Activated T-helper 1 cell treated with Interleukin-2 at 50 U/mL for 16 hours (primary cell): ENCODE data around the gene ABCA7.
A peak's percentile ranks its signal among the peaks of the same experiment; 100 is the strongest.

Source experiments
- DNase-seq: peaks from one replicate; pipeline ENCODE4 v3.0.0-alpha.2; 2020; ENCODE audit warnings: low read depth

Gene ABCA7

DNA sequence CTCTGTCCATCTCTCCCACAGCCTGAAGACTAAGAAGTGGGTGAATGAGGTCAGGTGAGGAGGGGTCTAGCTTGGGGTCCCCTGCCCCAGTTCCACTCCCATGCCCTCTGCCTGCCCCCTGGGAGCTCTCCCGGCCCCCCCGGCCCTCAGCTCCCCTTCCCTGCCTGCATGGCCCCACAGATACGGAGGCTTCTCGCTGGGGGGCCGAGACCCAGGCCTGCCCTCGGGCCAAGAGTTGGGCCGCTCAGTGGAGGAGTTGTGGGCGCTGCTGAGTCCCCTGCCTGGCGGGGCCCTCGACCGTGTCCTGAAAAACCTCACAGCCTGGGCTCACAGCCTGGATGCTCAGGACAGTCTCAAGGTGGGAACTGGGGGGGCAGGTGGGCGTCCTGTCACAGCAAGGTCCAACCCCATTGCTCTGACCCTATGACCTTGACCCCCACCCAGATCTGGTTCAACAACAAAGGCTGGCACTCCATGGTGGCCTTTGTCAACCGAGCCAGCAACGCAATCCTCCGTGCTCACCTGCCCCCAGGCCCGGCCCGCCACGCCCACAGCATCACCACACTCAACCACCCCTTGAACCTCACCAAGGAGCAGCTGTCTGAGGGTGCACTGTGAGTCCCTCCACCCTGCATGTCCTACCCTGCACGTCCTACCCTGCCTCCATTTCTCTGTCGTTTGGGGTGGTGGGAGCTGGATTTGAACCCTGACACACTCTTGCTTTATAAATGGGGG lies 16.1 kb downstream of the ABCA7 start:
- no peak for DNase-seq

DNA sequence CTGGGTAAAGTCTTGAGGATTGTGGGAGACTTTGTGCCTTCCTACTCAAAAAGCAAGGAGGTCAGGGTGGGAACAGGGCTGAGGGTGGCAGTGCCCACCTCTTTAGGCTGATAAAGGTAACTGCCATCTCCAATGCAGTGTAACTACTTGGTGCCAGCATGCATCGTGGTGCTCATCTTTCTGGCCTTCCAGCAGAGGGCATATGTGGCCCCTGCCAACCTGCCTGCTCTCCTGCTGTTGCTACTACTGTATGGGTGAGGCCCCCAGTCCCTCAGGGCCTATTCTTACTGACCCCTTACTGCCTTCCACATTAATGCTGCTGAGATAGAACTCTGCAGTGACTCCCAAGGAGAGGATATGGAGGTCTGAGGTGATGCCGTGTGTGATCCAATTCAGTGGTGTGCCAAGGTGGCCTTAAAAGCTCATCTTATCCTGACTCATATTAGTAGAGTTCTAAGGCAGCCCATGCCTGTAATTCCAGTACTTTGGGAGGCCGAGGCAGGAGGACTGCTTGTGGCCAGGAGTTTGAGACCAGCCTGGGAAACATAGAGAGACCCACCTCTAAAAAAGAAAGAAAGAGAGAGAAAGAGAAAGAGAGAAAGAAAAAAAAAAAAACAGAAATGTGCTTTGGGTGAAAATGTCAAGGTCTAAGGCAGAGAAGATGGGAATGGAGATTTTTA lies 17.4 kb downstream of the ABCA7 start:
- no peak for DNase-seq

DNA sequence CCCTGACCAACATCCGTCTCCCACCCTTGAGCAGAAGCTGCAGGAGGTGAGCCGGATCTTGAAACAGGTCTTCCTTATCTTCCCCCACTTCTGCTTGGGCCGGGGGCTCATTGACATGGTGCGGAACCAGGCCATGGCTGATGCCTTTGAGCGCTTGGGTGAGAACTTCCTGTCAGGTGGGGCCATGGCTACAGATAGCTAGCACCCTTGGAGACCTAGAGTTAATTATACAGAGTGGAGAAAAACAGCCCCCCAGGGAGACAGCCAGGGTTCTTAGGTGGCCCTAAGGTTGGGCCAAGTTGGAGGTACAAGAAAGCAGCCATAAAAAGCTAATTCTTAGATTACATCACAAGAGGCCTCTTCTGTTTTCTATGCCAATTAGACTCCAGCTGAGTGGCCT lies 18.2 kb downstream of the ABCA7 start:
- no peak for DNase-seq

DNA sequence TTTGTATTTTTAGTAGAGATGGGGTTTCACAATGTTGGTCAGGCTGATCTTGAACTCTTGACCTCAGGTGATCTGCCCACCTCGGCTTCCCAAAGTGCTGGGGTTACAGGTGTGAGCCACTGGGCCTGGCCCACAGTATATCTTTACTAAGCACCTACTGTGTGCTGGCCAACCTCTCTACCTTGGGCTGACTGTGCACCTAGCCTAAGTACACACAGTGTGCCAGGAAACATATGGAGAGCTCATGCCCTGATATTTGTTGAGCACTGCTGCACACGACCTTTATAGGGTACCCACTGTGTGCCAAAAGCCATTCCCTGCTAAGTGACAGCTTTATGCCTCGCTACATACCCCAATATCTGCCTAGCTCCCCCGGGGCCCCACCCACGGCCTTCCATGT lies 20.8 kb downstream of the ABCA7 start:
- no peak for DNase-seq

DNA sequence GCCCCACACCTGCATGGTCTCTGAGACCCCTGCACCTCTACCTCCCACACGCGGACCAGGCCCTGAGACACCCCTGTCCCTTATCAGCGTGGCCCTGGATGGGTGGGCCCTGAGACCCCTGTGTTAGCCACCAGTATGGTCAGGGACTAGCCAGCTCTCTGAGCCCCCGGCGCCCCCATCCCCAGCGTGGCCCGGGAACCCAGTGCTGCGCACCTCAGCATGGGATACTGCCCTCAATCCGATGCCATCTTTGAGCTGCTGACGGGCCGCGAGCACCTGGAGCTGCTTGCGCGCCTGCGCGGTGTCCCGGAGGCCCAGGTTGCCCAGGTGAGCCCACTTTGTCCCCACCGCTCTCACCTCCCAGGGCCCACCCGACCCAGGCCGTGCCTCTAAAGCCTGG lies 22.1 kb downstream of the ABCA7 start:
- no peak for DNase-seq

DNA sequence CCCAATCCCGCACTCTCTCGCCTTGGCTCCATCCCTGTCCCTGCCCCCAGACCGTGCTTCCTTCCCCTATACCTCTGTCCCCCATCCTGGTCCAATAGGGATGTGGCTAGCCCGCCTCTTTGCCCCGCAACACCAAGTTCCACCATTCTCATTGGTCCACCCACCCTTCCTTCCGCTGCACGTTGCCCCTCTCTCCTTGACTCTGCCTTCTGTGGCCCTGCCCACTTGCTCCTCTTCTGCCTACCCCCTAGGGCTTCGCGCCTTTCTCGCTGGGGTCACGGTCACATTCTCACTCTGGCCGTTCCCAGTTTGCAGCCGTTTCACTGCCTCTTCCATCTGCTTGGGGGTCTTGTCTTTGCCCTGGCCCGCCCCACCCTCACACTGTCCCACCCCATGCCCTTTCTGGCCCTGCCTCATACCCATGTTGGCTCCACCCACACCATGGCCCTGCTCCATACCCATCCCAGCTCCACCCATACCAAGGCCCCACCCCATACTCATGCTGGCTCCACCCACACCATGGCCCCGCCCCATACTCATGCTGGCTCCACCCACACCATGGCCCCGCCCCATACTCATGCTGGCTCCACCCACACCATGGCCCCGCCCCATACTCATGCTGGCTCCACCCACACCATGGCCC lies 22.6 kb downstream of the ABCA7 start:
- DNase-seq: no peak

DNA sequence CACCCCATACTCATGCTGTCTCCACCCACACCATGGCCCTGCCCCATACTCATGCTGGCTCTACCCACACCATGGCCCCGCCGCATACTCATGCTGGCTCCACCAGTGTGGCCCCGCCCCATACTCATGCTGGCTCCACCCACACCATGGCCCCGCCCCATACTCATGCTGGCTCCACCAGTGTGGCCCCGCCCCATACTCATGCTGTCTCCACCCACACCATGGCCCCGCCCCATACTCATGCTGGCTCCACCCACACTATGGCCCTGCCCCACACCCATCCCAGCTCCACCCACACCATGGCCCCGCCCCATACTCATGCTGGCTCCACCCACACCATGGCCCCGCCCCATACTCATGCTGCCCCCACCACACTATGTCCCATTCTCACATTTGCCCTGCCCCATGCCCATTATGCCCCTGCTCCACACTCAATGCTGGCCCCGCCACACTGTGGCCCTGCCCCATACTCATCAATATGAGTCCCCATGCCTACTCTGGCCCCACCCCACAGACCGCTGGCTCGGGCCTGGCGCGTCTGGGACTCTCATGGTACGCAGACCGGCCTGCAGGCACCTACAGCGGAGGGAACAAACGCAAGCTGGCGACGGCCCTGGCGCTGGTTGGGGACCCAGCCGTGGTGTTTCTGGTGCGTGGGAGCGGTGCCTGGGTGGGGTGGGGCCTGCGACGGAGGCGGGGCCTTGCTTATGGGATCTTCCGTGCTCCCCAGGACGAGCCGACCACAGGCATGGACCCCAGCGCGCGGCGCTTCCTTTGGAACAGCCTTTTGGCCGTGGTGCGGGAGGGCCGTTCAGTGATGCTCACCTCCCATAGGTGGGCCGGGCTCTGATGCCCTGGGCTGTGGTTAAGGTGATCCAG lies 23.4 kb downstream of the ABCA7 start:
- DNase-seq: no peak

DNA sequence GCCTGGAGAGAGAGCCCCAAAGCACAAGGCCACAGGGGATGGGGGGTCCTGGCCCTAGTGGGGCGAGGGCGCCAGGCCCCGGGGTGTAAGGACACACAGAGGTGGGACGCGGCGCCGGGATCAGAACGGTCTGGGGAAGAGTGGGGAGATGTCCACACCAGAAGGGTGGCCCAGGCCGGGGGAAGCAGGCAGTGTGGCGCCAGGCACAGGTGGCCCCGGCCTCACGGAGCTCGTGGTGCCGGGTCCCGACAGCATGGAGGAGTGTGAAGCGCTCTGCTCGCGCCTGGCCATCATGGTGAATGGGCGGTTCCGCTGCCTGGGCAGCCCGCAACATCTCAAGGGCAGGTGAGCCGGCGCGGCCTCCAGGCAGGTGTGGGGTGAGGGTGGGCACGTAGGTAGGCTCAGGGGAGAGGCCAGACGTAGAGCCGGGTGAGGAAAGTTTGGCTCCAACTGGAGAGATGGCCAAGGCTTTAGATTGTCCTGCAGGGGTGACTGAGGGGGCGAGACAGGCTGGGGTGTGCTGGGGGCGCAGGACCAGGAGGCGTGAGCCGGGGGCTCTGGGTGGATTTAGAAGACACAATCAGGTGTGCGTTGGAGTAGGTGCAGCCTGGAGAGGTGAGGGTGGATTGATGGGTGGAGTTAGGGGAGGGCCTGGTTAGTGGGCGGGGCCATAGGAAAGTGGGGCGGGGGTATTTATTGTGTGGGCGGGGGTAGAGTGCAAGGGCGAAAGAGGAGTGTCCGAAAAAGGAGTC lies 24.2 kb downstream of the ABCA7 start:
- DNase-seq: no peak

DNA sequence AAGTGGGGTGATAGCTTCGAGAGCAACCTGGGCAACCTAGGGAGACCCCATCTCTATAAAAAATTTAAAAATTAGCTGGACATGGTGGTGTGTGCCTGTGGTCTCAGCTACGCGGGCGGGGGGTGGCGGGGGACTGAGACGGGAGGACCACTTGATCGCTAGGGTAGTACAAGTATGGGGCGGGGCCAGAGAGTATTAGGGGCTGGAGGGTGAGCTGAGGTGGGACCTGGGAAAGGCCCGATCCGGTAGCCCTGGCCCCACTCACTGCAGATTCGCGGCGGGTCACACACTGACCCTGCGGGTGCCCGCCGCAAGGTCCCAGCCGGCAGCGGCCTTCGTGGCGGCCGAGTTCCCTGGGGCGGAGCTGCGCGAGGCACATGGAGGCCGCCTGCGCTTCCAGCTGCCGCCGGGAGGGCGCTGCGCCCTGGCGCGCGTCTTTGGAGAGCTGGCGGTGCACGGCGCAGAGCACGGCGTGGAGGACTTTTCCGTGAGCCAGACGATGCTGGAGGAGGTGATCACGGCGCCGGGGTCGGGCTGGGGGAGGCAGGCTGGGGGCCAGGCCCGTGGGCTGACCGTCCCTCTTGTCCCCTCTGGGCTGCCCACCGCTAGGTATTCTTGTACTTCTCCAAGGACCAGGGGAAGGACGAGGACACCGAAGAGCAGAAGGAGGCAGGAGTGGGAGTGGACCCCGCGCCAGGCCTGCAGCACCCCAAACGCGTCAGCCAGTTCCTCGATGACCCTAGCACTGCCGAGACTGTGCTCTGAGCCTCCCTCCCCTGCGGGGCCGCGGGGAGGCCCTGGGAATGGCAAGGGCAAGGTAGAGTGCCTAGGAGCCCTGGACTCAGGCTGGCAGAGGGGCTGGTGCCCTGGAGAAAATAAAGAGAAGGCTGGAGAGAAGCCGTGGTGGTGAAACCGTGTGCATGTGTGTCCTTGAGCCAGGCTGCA lies 25.0 kb downstream of the ABCA7 start:
- peak; percentile 67 for DNase-seq

DNA sequence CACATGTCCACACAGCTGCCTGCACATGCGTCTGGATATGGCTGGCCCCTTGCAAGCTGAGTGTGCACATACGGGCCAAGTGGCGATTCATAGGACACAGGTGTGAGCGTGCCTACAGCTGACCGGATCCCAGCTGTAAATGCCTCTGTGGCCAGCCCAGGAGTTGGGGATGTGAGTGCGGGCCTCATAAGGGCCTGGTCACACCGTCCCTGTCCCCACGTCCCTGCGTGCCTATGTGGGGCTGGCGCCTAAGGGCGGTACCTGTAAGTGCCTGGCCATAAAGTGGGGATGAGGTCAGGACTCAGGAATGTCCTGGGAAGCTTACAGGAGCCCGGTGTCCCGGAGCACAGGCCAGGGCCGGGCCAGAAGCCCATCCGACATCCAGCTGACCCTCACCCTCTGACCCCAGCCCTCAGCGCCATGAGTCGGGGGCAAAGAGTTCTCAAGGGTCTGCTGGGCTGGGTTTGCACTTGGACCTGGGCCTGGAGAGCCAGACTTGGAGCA lies 25.8 kb downstream of the ABCA7 start:
- no peak for DNase-seq

DNA sequence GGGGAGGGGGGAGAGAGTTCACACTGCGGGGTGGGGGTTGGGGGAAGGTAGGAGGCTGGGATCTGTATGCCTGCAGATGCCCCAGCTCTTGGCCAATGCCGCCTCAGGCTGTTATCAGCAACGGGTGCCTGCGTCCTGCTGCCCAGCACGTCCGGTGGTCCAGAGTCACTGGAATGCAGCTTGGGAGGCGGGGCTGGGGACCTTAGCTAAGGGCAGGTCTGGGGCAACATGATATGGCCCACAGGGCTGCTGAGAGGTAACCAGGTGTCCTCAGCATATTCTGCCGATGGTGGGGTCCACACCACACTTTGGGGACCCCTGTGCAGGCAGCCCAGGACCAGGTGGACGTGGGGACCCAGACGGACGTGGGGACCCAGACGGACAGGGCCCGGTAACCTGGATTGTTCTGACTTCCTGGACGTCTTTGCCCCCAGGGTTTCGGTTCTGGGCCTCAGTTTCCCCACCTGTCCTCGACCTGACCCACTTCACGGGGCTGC lies 26.4 kb downstream of the ABCA7 start:
- no peak for DNase-seq

DNA sequence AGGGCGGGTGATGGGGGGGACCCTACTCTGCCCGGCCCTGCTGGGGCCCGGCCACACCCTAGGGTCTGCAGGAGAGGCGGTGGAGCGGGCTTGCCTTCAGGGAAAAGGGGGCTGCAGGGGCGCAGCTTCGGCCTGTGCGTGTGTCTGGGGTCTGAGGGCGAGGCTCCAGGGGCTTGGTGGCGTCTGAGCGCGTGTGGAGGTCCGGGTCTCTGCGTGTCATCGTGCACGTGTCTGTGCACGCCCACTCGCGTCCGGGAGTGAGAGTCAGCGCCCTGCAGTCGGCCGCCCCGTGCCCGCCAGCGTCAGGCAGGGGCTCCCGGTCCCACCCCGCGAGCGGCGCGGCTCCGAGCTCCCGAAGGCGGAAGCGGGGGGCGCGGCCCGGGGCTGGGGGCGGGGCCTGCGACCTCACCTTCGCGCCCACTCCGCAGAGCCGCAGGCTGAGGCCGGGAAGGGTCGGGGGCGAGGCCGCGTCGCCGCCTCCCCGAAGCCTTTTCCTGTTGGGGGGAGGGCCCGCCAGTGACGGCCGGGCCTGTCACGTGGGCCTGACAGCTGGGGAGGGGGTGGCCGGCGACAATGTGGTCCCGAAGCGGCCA lies 26.9 kb downstream of the ABCA7 start, which contains the start of gene ARHGAP45:
Gene ARHGAP45, plus strand, starts transcription at position 420 of the 593 bp plus-strand sequence. CDS start 239 bp downstream, outside the sequence.
- DNase-seq: peak; percentile 83

DNA sequence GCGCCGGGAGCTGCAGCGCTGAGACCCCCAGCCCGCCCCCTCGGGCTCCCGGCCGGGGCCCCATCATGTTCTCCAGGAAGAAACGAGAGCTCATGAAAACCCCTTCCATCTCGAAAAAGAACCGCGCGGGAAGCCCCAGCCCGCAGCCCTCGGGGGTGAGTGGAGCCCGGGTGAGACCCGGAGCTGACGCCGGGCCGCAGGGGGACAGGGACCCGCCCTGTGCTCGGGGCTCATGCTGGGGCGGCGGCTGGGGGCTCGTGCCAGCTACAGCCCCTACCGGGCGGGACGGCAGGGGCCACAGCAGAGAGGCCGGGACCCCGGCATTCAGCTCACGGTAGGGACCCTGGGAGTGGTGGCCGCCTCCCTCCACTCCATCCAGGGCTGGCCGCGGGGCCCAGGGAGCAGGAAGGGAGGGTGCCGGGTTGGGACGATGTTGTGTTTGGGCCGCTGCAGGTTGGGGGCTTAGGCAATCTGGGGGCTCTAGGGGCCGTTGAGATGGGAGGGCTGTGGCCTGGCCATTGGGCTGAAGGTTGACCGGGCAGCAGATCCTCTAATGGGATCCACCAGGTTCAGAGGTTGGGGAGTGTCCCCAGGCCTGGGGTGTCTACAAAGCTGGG lies 27.5 kb downstream of the ABCA7 start:
- no peak for DNase-seq

DNA sequence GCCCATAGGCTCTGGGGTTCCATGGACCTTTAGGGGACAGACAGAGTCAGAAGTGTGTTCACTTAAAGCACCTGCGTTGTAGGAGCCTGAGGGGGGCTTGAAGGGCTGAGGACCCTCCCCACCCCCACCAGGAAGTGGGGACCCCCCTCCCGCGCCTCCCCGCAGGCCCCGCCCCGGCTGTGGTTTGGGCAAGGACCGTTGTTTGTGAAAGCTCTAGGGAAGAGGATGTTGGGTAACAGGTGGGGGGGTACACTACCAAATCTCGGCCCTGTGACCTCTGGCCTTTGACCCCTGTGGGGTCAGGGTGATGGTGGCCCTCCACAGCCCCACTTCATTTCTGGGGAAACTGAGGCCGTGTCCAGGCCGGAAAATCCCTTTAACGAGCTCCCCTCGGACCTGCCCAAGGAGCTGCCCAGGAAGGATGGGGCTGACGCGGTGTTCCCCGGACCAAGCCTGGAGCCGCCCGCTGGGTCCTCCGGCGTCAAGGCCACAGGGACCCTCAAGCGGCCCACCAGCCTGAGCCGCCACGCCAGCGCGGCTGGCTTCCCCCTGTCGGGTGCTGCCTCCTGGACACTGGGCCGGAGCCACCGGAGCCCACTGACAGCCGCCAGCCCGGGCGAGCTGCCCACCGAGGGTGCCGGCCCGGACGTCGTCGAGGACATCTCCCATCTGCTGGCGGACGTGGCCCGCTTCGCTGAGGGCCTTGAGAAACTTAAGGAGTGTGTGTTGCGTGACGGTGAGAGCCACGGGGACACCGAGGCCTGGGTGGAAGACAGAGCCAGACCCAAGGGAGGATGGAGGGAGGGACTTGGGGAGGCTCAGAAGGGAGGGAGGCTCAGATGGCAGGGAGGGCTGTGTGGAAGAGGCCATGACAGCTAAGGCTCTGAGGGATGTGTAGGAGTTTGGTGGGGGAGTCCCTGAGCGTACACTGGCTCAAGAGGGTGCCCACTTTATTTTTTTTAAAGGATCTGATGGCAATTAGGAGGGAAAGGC lies 28.4 kb downstream of the ABCA7 start:
- peak; percentile 73 for DNase-seq

DNA sequence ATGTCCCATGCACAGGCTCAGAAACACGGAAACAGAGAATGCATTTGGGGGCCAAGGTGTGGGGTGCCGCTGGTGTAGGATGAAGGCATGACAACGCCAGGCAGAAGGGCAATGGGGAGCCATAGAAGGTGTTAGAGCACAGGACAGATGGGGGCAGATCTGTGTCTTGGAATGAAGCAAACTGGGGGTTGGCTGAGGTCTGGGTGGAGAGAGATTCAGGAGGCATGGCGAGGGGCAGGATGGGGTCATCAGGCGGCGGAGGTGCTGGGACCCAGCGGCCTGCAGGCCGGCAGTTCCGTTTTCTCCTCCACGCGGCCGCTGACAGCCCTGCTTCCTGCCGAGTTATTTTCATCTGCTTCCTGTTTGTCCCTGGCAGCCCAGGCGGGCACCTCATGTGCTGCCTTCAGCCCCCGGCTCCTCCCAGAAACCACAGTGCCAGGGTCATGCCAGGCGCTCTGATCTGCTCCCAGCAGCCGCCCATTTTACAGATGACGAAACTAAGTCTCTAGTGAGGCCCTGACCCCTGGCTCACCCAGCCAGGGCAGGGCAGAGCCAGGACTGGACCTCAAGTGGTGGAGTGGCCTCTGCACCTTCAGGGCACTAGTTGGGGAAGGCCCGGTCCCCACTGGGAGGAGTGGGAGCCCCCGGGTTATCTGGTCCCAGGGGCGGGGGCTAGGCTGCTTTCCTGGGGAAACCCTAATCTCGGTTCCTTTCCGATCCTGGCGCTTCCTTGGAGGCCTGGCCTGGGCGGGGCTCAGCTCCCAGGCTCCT lies 29.3 kb downstream of the ABCA7 start:
- peak; percentile 67 for DNase-seq

DNA sequence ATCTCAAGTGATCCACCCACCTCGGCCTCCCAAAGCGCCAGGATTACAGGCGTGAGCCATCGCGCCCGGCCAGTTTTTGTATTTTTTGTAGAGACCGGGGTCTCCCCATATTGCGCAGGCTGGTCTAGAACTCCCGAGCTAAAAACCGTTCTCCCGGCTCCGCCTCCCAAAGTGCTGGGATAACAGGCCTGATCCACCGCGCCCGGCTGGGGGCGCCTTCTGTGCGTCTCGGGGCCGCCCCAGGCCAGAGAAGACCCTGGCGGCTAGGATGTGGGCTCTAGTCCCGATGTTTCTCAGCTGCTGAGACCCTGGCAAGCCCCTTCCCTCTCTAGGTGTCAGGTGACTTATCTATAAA lies 30.6 kb downstream of the ABCA7 start:
- DNase-seq: no peak
